Glutamatergic neuron (in vitro differentiated cells): Measurements from ENCODE around the gene ABCG2. TPM values are rescaled to one million over a fixed set of nuclear protein-coding genes. Genes with fewer than 3 reads are reported as not detected.

ENCODE experiments used
- DNase-seq: peaks from one replicate; pipeline ENCODE4 v3.0.0; 2022
- H3K27ac Mint-ChIP-seq: one replicate; pipeline ENCODE4 v1.8.0; 2020; ENCODE audit warnings: mild to moderate bottlenecking, mixed read lengths, inconsistent platforms; ENCODE audit not compliant: unreplicated experiment
- H3K27me3 Mint-ChIP-seq: one replicate; pipeline ENCODE4 v1.8.0; 2020; ENCODE audit warnings: mild to moderate bottlenecking, moderate library complexity, mixed read lengths, inconsistent platforms; ENCODE audit not compliant: unreplicated experiment
- H3K36me3 Mint-ChIP-seq: one replicate; pipeline ENCODE4 v1.8.0; 2020; ENCODE audit warnings: mild to moderate bottlenecking, mixed read lengths, inconsistent platforms; ENCODE audit not compliant: unreplicated experiment
- H3K4me1 Mint-ChIP-seq: one replicate; pipeline ENCODE4 v1.8.0; 2020; ENCODE audit warnings: mild to moderate bottlenecking, low read depth, mixed read lengths, inconsistent platforms; ENCODE audit not compliant: unreplicated experiment
- H3K4me3 Mint-ChIP-seq: one replicate; pipeline ENCODE4 v1.8.0; 2020; ENCODE audit warnings: mild to moderate bottlenecking, mixed read lengths, inconsistent platforms; ENCODE audit not compliant: unreplicated experiment
- H3K9me3 Mint-ChIP-seq: one replicate; pipeline ENCODE4 v1.8.0; 2020; ENCODE audit warnings: mild to moderate bottlenecking, moderate library complexity, mixed read lengths, inconsistent platforms; ENCODE audit not compliant: unreplicated experiment
- CTCF ChIP-seq: fragments of 200-600 bp; sonication (generic); IDR thresholded peaks from one replicate; pipeline ENCODE4 v1.5.0; 2021; ENCODE audit not compliant: partially characterized antibody, unreplicated experiment
- total RNA-seq: library from RNA; stranded (reverse); fragmentation: NEBNext Ultra II Directional; extraction: Animal tissue kit (Norgen Biotek cat#: 25700); gene quantifications from one replicate; pipeline ENCODE4 v1.2.1, GENCODE V29; 2021; ENCODE audit not compliant: unreplicated experiment

Gene ABCG2
- total RNA-seq, 1 donor from 2014 or later: not detected

- H3K4me1 Mint-ChIP-seq: no peaks in the 10 kb centered on the region
- H3K27ac Mint-ChIP-seq: no peak overlapping the region
- H3K27me3 Mint-ChIP-seq: peaks cover 4% of the 10 kb centered on the region
- no peak for TF ChIP-seq CTCF
- H3K9me3 Mint-ChIP-seq: no peaks in the 10 kb centered on the region
- H3K4me3 Mint-ChIP-seq: no peak overlapping the region
- DNase-seq: no peak
- H3K36me3 Mint-ChIP-seq: no peaks in the 10 kb centered on the region
These were observed 53.4 kb downstream of the ABCG2 start for GRCh38 chr4:88104902-88105610.

GRCh38 chr4:88102026-88102425 is 56.4 kb downstream of the ABCG2 start:
- Mint-ChIP-seq H3K36me3 (no peaks in the 10 kb centered on the region), H3K4me1 (no peaks in the 10 kb centered on the region), H3K27me3 (peaks cover 4% of the 10 kb centered on the region), H3K9me3 (no peaks in the 10 kb centered on the region), H3K27ac (no peak overlapping the region), H3K4me3 (no peak overlapping the region)
- no peak for TF ChIP-seq CTCF
- no peak for DNase-seq

- peaks cover 2% of the 10 kb centered on the region for H3K27me3 Mint-ChIP-seq
- H3K27ac Mint-ChIP-seq: no peak overlapping the region
- H3K4me3 Mint-ChIP-seq: no peak overlapping the region
- no peak for DNase-seq
- H3K4me1 Mint-ChIP-seq: no peaks in the 10 kb centered on the region
- no peaks in the 10 kb centered on the region for H3K36me3 Mint-ChIP-seq
- no peak for TF ChIP-seq CTCF
- no peaks in the 10 kb centered on the region for H3K9me3 Mint-ChIP-seq
These were observed 57.3 kb downstream of the ABCG2 start for GRCh38 chr4:88101165-88101564.

GRCh38 chr4:88098993-88099752 is 59.3 kb downstream of the ABCG2 start:
- no peak for TF ChIP-seq CTCF
- Mint-ChIP-seq H3K9me3 (no peaks in the 10 kb centered on the region), H3K4me3 (no peak overlapping the region), H3K27ac (no peak overlapping the region), H3K27me3 (peaks cover 2% of the 10 kb centered on the region), H3K36me3 (no peaks in the 10 kb centered on the region), H3K4me1 (no peaks in the 10 kb centered on the region)
- DNase-seq: no peak

- Mint-ChIP-seq H3K4me3 (no peak overlapping the region), H3K9me3 (no peaks in the 10 kb centered on the region), H3K4me1 (no peaks in the 10 kb centered on the region), H3K36me3 (no peaks in the 10 kb centered on the region), H3K27ac (no peak overlapping the region), H3K27me3 (no peaks in the 10 kb centered on the region)
- TF ChIP-seq CTCF: no peak
- no peak for DNase-seq
These were observed 60.7 kb downstream of the ABCG2 start for GRCh38 chr4:88097781-88098180.
